HCT116 (cell line): ENCODE data around the gene MYH7. TPM values are rescaled to one million over a fixed set of nuclear protein-coding genes. Genes with fewer than 3 reads are reported as not detected.

Source experiments
- ATAC-seq: fragments of 200-7000 bp; cut with Tn5 transposase; 2 replicates; pipeline ENCODE4 v1.9.1; 2020; ENCODE audit warnings: mild to moderate bottlenecking, moderate library complexity
- BruUV-seq: library from RNA; stranded (reverse); fragments of 400-500 nt; replicated peaks from 2 replicates; lab custom pipeline; 2021; lab: Mats Ljungman, UMichigan
- CTCF ChIA-PET: fragments of 300-600 bp; sonication (Branson Sonifier 250); formaldehyde crosslinking; loops from one replicate; lab custom pipeline; 2021; ENCODE audit warnings: antibody characterized with exemption; lab: Charles Lee
- POLR2A ChIA-PET: fragments of 300-600, 350-600 bp; sonication (Branson Sonifier 250); formaldehyde crosslinking; loops from one replicate; lab custom pipeline; 2021; ENCODE audit warnings: antibody characterized with exemption; lab: Charles Lee
- RAD21 ChIA-PET, 2 experiments: fragments of 300-600 bp; sonication (Branson Sonifier 250); formaldehyde crosslinking; loops; one replicate each; lab custom pipeline; 2023; ENCODE audit warnings: low total read pairs in 2 of 2; ENCODE audit not compliant: uncharacterized antibody in 2 of 2, unreplicated experiment in 2 of 2, low non-redundant PET in 1 of 2; lab: Charles Lee
- DNase-seq: peaks from one replicate; pipeline ENCODE4 v3.0.0-alpha.2; 2010; ENCODE audit warnings: low read depth, low spot score
- H2AFZ ChIP-seq: fragments of 200-600 bp; shearing (Covaris generic), sonication (generic); 2 replicates; pipeline ENCODE4 v1.6.1; 2017; ENCODE audit warnings: low read depth, mixed run types, mixed read lengths, antibody characterized with exemption, low read length; ENCODE audit not compliant: poor library complexity, severe bottlenecking
- H3K27ac ChIP-seq: 2 replicates; pipeline ENCODE4 v1.5.1; 2012; ENCODE audit warnings: low read depth, low read length
- H3K27me3 ChIP-seq: fragments of 200-600 bp; sonication (generic); 2 replicates; pipeline ENCODE4 v1.6.1; 2016; ENCODE audit warnings: mixed run types, low read length, mixed read lengths; ENCODE audit not compliant: insufficient read depth
- H3K36me3 ChIP-seq, 2 experiments: fragments of 200-500 bp in 1 of 2; fragments of 200-600 bp in 1 of 2; sonication (Bioruptor generic) in 1 of 2; sonication (generic) in 1 of 2; 2 replicates each; pipeline versions ENCODE4 v1.5.1 to v1.6.1; 2014 to 2016; ENCODE audit warnings: low read length in 2 of 2, inconsistent platforms in 1 of 2, mixed read lengths in 1 of 2, mixed run types in 1 of 2; ENCODE audit not compliant: insufficient read depth in 2 of 2, control insufficient read depth in 1 of 2
- H3K4me1 ChIP-seq, 2 experiments: fragments of 200-600 bp in 1 of 2; sonication (generic) in 1 of 2; 2 replicates each; pipeline versions ENCODE4 v1.5.1 to v1.6.1; 2012 to 2017; ENCODE audit warnings: low read length in 2 of 2, inconsistent platforms in 1 of 2, mild to moderate bottlenecking in 1 of 2, mixed read lengths in 1 of 2, mixed run types in 1 of 2, moderate library complexity in 1 of 2; ENCODE audit not compliant: insufficient read depth in 2 of 2, control insufficient read depth in 1 of 2
- H3K4me2 ChIP-seq: fragments of 200-600 bp; sonication (generic); 2 replicates; pipeline ENCODE4 v1.6.1; 2017; ENCODE audit warnings: mixed run types, low read length, mixed read lengths
- H3K4me3 ChIP-seq, 2 experiments: fragments of 200-600 bp in 1 of 2; sonication (generic) in 1 of 2; replicated peaks in 1 of 2; 2 replicates each; pipeline ENCODE4 v1.5.1; 2011 to 2016; ENCODE audit warnings: low read length in 2 of 2, control low read depth in 1 of 2, low read depth in 1 of 2, mild to moderate bottlenecking in 1 of 2, mixed read lengths in 1 of 2, mixed run types in 1 of 2
- H3K79me2 ChIP-seq: fragments of 200-600 bp; sonication (generic); 2 replicates; pipeline ENCODE4 v1.6.1; 2017; ENCODE audit warnings: mild to moderate bottlenecking, mixed run types, low read length, moderate library complexity, mixed read lengths; ENCODE audit not compliant: insufficient read depth
- H3K9ac ChIP-seq: fragments of 200-600 bp; sonication (generic); 2 replicates; pipeline ENCODE4 v1.6.1; 2016; ENCODE audit warnings: low read length, mixed read lengths
- H3K9me2 ChIP-seq: fragments of 200-600 bp; sonication (generic), shearing (Covaris generic); 2 replicates; pipeline ENCODE4 v1.6.1; 2017; ENCODE audit warnings: mixed run types, mild to moderate bottlenecking, moderate library complexity; ENCODE audit not compliant: insufficient read depth
- H3K9me3 ChIP-seq, 2 experiments: fragments of 200-500 bp in 1 of 2; fragments of 200-600 bp in 1 of 2; sonication (Bioruptor generic) in 1 of 2; sonication (generic) in 1 of 2; 2 replicates each; pipeline ENCODE4 v1.6.1; 2014 to 2017; ENCODE audit warnings: low read length in 2 of 2, mixed read lengths in 2 of 2, inconsistent platforms in 1 of 2, low read depth in 1 of 2, mild to moderate bottlenecking in 1 of 2, mixed run types in 1 of 2, moderate library complexity in 1 of 2; ENCODE audit not compliant: control insufficient read depth in 1 of 2, insufficient read depth in 1 of 2
- H4K20me1 ChIP-seq: fragments of 200-600 bp; sonication (generic), shearing (Covaris generic); 2 replicates; pipeline ENCODE4 v1.6.1; 2017; ENCODE audit warnings: mixed run types, mild to moderate bottlenecking, moderate library complexity; ENCODE audit not compliant: insufficient read depth
- CBX3 ChIP-seq: IDR thresholded peaks from 2 replicates; pipeline ENCODE4 v1.6.1; 2012; ENCODE audit warnings: low read depth
- CTCF ChIP-seq, 3 experiments: fragments of 200-600 bp in 1 of 3; sonication (generic) in 1 of 3; IDR thresholded peaks in 2 of 3; conservative IDR thresholded peaks in 1 of 3; 2 replicates each; pipeline ENCODE4 v1.5.1; 2012 to 2017; ENCODE audit warnings: low read depth in 2 of 3, low read length in 2 of 3, antibody characterized with exemption in 1 of 3, borderline replicate concordance in 1 of 3, control low read depth in 1 of 3, mild to moderate bottlenecking in 1 of 3, mixed read lengths in 1 of 3, mixed run types in 1 of 3, moderate library complexity in 1 of 3; ENCODE audit not compliant: insufficient read depth in 1 of 3
- ELF1 ChIP-seq: IDR thresholded peaks from 2 replicates; pipeline ENCODE4 v1.6.1; 2012; ENCODE audit warnings: low read depth, borderline replicate concordance
- JUND ChIP-seq: IDR thresholded peaks from 2 replicates; pipeline ENCODE4 v1.6.1; 2012
- MAX ChIP-seq: IDR thresholded peaks from 2 replicates; pipeline ENCODE4 v1.6.1; 2012
- REST ChIP-seq: IDR thresholded peaks from 2 replicates; pipeline ENCODE4 v1.6.1; 2012; ENCODE audit warnings: low read depth
- SIN3A ChIP-seq: IDR thresholded peaks from 2 replicates; pipeline ENCODE4 v1.6.1; 2012; ENCODE audit warnings: low read depth
- YY1 ChIP-seq: IDR thresholded peaks from 2 replicates; pipeline ENCODE4 v1.6.1; 2011; ENCODE audit warnings: low read length, low read depth, moderate library complexity, mild to moderate bottlenecking; ENCODE audit not compliant: insufficient replicate concordance; ENCODE audit errors: extremely low read depth
- intact Hi-C: fragments of 100-400 bp; cut with micrococcal nuclease; formaldehyde crosslinking; loops from 2 replicates; pipeline ENCODE4 v1.10.0; 2022
- total RNA-seq: library from RNA; stranded (reverse); gene quantifications from one replicate; pipeline ENCODE4 v1.2.1, GENCODE V29; 2021; ENCODE audit not compliant: unreplicated experiment

Gene MYH7
- total RNA-seq, 1 experiment from 2014 or later: not detected

DNA sequence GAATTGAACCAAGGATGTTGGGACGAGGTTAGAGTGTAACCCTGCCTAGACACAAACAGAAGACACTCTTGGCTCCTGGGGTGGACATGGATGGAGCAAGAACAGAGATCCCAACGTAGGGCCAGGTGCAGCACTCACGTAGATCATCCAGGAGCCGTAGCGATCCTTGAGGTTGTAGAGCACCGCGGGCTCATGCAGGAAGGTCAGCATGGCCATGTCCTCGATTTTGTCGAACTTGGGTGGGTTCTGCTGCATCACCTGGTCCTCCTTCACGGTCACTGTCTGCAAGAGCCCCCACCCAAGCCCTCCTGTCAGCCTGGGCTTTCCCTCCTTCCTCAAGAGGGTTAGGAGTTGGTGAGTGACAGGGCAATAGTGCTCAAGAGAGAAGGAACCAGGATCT, 2.5 kb downstream of the MYH7 start:
- no peaks in the 10 kb centered on the region for H3K4me1 ChIP-seq
- no peaks in the 10 kb centered on the region for H3K36me3 ChIP-seq
- no peaks in the 10 kb centered on the region for H3K79me2 ChIP-seq
- H3K27ac ChIP-seq: no peak overlapping the region
- DNase-seq (no peak), ATAC-seq (no peak)
- no peak overlapping the region for H3K9ac ChIP-seq
- intact Hi-C loops: no loop called here
- H3K4me3 ChIP-seq: no peak overlapping the region
- no peaks in the 10 kb centered on the region for H3K9me3 ChIP-seq
- no peak overlapping the region for H3K4me2 ChIP-seq
- no peak overlapping the region for H2AFZ ChIP-seq
- H3K9me2 ChIP-seq: no peaks in the 10 kb centered on the region
- H3K27me3 ChIP-seq: peaks cover 10% of the 10 kb centered on the region
- ChIA-PET POLR2A (no interaction called here), CTCF (no interaction called here), RAD21 (no interaction called here)
- no peaks in the 10 kb centered on the region for H4K20me1 ChIP-seq
- TF ChIP-seq REST (no peak), CBX3 (no peak), YY1 (no peak), SIN3A (no peak), JUND (no peak), MAX (no peak), CTCF (IDR thresholded peaks at IDR 0.05 in 2 of 3, conservative IDR thresholded peaks at IDR 0.05 in 1 of 3; ENCODE audit: borderline replicate concordance in 1 of 3, insufficient read depth in 1 of 3, low read depth in 2 of 3, low read length in 2 of 3) (no peak), ELF1 (no peak)
- BruUV-seq: no TSS peak
